SK-N-SH (cell line): Measurements from ENCODE around the gene PDCD11. TPM values are rescaled to one million over a fixed set of nuclear protein-coding genes. Genes with fewer than 3 reads are reported as not detected.

Experiments
- CTCF ChIA-PET: fragments of 300-600, 350-600 bp; formaldehyde crosslinking; extraction: SDS; loops from one replicate; lab custom pipeline; 2021; lab: Yijun Ruan, JAX
- POLR2A ChIA-PET: fragments of 350-600 bp; sonication (Branson Sonifier 250); formaldehyde crosslinking; extraction: SDS; loops from one replicate; lab custom pipeline; 2020; ENCODE audit warnings: antibody characterized with exemption, inconsistent platforms; lab: Yijun Ruan, JAX
- DNase-seq: peaks from one replicate; pipeline ENCODE4 v3.0.0; 2012
- H2AFZ ChIP-seq: fragments of 200-600 bp; sonication (generic); 2 replicates; pipeline ENCODE4 v1.8.1; 2016; ENCODE audit warnings: antibody characterized with exemption, mild to moderate bottlenecking, low read depth
- H3F3A ChIP-seq: fragments of 200-600 bp; sonication (generic); replicated peaks from 2 replicates; pipeline ENCODE3; 2016; ENCODE audit warnings: antibody characterized with exemption, mild to moderate bottlenecking; ENCODE audit not compliant: insufficient read depth
- H3K27ac ChIP-seq, 2 experiments: fragments of 200-500 bp in 1 of 2; fragments of 200-600 bp in 1 of 2; sonication (Bioruptor generic) in 1 of 2; sonication (generic), shearing (Covaris generic) in 1 of 2; 2 replicates each; pipeline versions ENCODE4 v1.5.1 to v1.6.1; 2014 to 2016; ENCODE audit warnings: low read depth in 2 of 2, inconsistent platforms in 1 of 2, low read length in 1 of 2, mild to moderate bottlenecking in 1 of 2, mixed read lengths in 1 of 2
- H3K27me3 ChIP-seq: fragments of 200-600 bp; sonication (generic), shearing (Covaris generic); 2 replicates; pipeline ENCODE4 v1.6.1; 2016; ENCODE audit warnings: mixed run types; ENCODE audit not compliant: insufficient read depth
- H3K36me3 ChIP-seq, 2 experiments: fragments of 200-500 bp in 1 of 2; fragments of 200-600 bp in 1 of 2; sonication (Bioruptor generic) in 1 of 2; sonication (generic) in 1 of 2; replicated peaks in 1 of 2; 2 replicates each; pipeline versions ENCODE3 to v1.5.1; 2014 to 2016; ENCODE audit warnings: low read length in 1 of 2, mild to moderate bottlenecking in 1 of 2; ENCODE audit not compliant: insufficient read depth in 2 of 2, control insufficient read depth in 1 of 2
- H3K4me1 ChIP-seq, 2 experiments: fragments of 200-500 bp in 1 of 2; fragments of 200-600 bp in 1 of 2; sonication (Bioruptor generic) in 1 of 2; sonication (generic), shearing (Covaris generic) in 1 of 2; 2 replicates each; pipeline versions ENCODE4 v1.5.1 to v1.6.1; 2014 to 2016; ENCODE audit warnings: low read depth in 1 of 2, low read length in 1 of 2, mixed run types in 1 of 2; ENCODE audit not compliant: insufficient read depth in 2 of 2, control insufficient read depth in 1 of 2
- H3K4me2 ChIP-seq: fragments of 200-600 bp; sonication (generic), shearing (Covaris generic); 2 replicates; pipeline ENCODE4 v1.6.1; 2017; ENCODE audit warnings: mixed run types
- H3K4me3 ChIP-seq, 2 experiments: fragments of 200-500 bp in 1 of 2; fragments of 200-600 bp in 1 of 2; sonication (Bioruptor generic) in 1 of 2; sonication (generic), shearing (Covaris generic) in 1 of 2; 2 replicates each; pipeline versions ENCODE4 v1.5.1 to v1.8.1; 2014 to 2016; ENCODE audit warnings: low read depth in 2 of 2, inconsistent platforms in 1 of 2, low read length in 1 of 2, mild to moderate bottlenecking in 1 of 2, mixed read lengths in 1 of 2, moderate library complexity in 1 of 2
- H3K79me2 ChIP-seq: fragments of 200-600 bp; sonication (generic); 2 replicates; pipeline ENCODE4 v1.8.1; 2017; ENCODE audit warnings: mild to moderate bottlenecking; ENCODE audit not compliant: insufficient read depth
- H3K9ac ChIP-seq: fragments of 200-600 bp; sonication (generic); 2 replicates; pipeline ENCODE4 v1.6.1; 2017; ENCODE audit warnings: mixed run types
- H3K9me2 ChIP-seq: fragments of 200-600 bp; sonication (generic); 2 replicates; pipeline ENCODE4 v1.6.1; 2017; ENCODE audit warnings: mixed run types
- H3K9me3 ChIP-seq: fragments of 200-600 bp; sonication (generic); 2 replicates; pipeline ENCODE4 v1.6.1; 2017; ENCODE audit warnings: mixed run types, mild to moderate bottlenecking, moderate library complexity
- H4K20me1 ChIP-seq: fragments of 200-600 bp; sonication (generic); 2 replicates; pipeline ENCODE4 v1.6.1; 2017; ENCODE audit warnings: mild to moderate bottlenecking, mixed run types; ENCODE audit not compliant: insufficient read depth
- EZH2phosphoT487 ChIP-seq: fragments of 200-600 bp; sonication (generic); IDR thresholded peaks from 2 replicates; pipeline ENCODE4 v1.6.1; 2017; ENCODE audit warnings: low read depth, mixed run types, mild to moderate bottlenecking, antibody characterized with exemption, moderate library complexity, borderline replicate concordance
- FOSL2 ChIP-seq: IDR thresholded peaks from 2 replicates; pipeline ENCODE4 v1.4.0; 2012; ENCODE audit warnings: low read depth, mild to moderate bottlenecking, moderate library complexity, borderline replicate concordance
- MEF2A ChIP-seq: IDR thresholded peaks from 2 replicates; pipeline ENCODE4 v1.4.0; 2012; ENCODE audit warnings: low read depth, borderline replicate concordance
- RFX5 ChIP-seq: IDR thresholded peaks from 2 replicates; pipeline ENCODE4 v1.6.1; 2012; ENCODE audit warnings: mild to moderate bottlenecking, improper control_type of control experiment, low read length
- SMC3 ChIP-seq: IDR thresholded peaks from 2 replicates; pipeline ENCODE4 v1.6.1; 2012; ENCODE audit warnings: low read depth, low read length, improper control_type of control experiment
- TCF12 ChIP-seq: IDR thresholded peaks from 2 replicates; pipeline ENCODE4 v1.4.0; 2012
- USF1 ChIP-seq: IDR thresholded peaks from 2 replicates; pipeline ENCODE4 v1.4.0; 2012; ENCODE audit warnings: low read depth, borderline replicate concordance
- USF2 ChIP-seq: fragments of 150-350 bp; IDR thresholded peaks from 2 replicates; pipeline ENCODE4 v1.6.1; 2017; ENCODE audit warnings: antibody characterized with exemption, low read length, low read depth, borderline replicate concordance
- YY1 ChIP-seq: IDR thresholded peaks from 2 replicates; pipeline ENCODE4 v1.4.0; 2012; ENCODE audit warnings: low read depth, mild to moderate bottlenecking
- WGBS: methylation state at CpG from one replicate; pipeline ENCODE4 v1.1.6; 2017; ENCODE audit warnings: low lambda C conversion rate; 5-methylcytosine and 5-hydroxymethylcytosine counted together
- polyA plus RNA-seq, 3 experiments: library from polyadenylated mRNA; depleted of rRNA; stranded (reverse); fragments of >200 nt; gene quantifications; 2 replicates each; pipeline ENCODE4 v1.2.3, GENCODE V29; 2012
- TF ChIP-seq, protein P1 (sequence below): fragments of 200-600 bp; sonication (generic); IDR thresholded peaks from 2 replicates; pipeline ENCODE4 v1.6.1; 2017; ENCODE audit warnings: antibody characterized with exemption, mild to moderate bottlenecking, moderate library complexity
- TF ChIP-seq, protein P2 (sequence below): fragments of 150-350 bp; IDR thresholded peaks from 2 replicates; pipeline ENCODE4 v1.6.1; 2016; ENCODE audit warnings: mild to moderate bottlenecking, low read depth, low read length

Gene PDCD11
- polyA plus RNA-seq, 1 of the 3 experiments (the other 2 are of a cell fraction) = 29.8 TPM

GRCh38 chr10:103491729-103492364 lies 95.4 kb downstream of the PDCD11 start (continued):
- TF ChIP-seq YY1 = no peak
- peak; percentile 89 for TF ChIP-seq USF1
- TF ChIP-seq, protein P1, sequence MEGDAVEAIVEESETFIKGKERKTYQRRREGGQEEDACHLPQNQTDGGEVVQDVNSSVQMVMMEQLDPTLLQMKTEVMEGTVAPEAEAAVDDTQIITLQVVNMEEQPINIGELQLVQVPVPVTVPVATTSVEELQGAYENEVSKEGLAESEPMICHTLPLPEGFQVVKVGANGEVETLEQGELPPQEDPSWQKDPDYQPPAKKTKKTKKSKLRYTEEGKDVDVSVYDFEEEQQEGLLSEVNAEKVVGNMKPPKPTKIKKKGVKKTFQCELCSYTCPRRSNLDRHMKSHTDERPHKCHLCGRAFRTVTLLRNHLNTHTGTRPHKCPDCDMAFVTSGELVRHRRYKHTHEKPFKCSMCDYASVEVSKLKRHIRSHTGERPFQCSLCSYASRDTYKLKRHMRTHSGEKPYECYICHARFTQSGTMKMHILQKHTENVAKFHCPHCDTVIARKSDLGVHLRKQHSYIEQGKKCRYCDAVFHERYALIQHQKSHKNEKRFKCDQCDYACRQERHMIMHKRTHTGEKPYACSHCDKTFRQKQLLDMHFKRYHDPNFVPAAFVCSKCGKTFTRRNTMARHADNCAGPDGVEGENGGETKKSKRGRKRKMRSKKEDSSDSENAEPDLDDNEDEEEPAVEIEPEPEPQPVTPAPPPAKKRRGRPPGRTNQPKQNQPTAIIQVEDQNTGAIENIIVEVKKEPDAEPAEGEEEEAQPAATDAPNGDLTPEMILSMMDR = no peak
- TF ChIP-seq SMC3 = no peak; the same call in 1 of the 2 replicates
- TF ChIP-seq, protein P2, sequence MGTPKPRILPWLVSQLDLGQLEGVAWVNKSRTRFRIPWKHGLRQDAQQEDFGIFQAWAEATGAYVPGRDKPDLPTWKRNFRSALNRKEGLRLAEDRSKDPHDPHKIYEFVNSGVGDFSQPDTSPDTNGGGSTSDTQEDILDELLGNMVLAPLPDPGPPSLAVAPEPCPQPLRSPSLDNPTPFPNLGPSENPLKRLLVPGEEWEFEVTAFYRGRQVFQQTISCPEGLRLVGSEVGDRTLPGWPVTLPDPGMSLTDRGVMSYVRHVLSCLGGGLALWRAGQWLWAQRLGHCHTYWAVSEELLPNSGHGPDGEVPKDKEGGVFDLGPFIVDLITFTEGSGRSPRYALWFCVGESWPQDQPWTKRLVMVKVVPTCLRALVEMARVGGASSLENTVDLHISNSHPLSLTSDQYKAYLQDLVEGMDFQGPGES = no peak
- no peak for TF ChIP-seq MEF2A
- TF ChIP-seq RFX5 = no peak

DNA sequence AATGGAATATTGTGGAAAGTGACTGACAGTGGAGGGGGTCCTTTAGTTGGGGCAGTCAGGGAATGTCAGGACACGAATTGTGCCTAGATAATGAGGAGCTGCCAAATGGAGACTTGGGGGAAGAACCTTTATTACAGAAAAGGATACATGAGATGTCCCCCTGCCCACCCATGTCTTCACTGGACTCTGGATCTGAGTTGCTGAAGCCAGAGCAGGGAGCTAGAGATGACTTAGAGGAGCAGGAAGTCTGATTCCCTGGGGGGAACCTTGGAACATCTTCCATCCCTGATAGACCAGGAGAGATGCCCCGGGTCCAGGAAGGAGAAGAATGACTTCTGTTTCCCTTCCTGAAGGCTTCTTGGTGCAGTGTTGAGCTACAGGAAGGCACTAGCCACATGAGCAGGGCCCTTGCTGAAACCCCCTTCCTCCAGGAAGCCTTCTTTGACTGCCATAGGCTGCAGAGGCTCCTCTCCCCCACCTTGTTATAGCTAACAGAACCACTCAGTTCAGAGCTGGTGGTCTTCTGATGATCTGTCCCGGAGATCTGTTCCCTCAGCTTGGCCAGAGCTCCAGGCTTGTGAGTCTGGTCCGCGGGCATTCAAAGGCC lies 96.3 kb downstream of the PDCD11 start:
- ChIA-PET POLR2A (interaction anchor here (2.4 kb wide), 1 partner anchor 10 kb away, joined by 13 read pairs; no protein-coding TSS in a partner anchor), CTCF (interaction anchor here (0.9 to 3.5 kb wide), 13 partner anchors 9 to 193 kb away, joined by 3 to 27 read pairs (median 4); no protein-coding TSS in a partner anchor)
- 0 out of 2 replicates have a peak overlapping the region, but pooled peaks have one; percentile 16 for H3K4me2 ChIP-seq

More for the DNA sequence above, 96.3 kb downstream of the PDCD11 start:
- Histone ChIP-seq H3K4me1 (peaks cover 0 to 34% of the 10 kb centered on the region in 2 experiments; a peak in 2 of 4 replicates), H3K9ac (no peak overlapping the region), H3K9me2 (no peaks in the 10 kb centered on the region), H3K27ac (peak overlapping the region in 1 of 2 experiments; percentile 76; a peak in 1 of 4 replicates), H3K36me3 (no peaks in the 10 kb centered on the region), H3K9me3 (no peaks in the 10 kb centered on the region), H2AFZ (no peak overlapping the region), H4K20me1 (no peaks in the 10 kb centered on the region), H3K4me3 (no peak overlapping the region), H3K27me3 (peaks cover 40% of the 10 kb centered on the region), H3K79me2 (no peaks in the 10 kb centered on the region), H3F3A (peaks cover 9% of the 10 kb centered on the region)
- TF ChIP-seq USF2 (no peak), EZH2phosphoT487 (no peak), FOSL2 (no peak), TCF12 (no peak)
- 95% methylated on average over 1 of the region's 5 CpGs for WGBS
- no peak for DNase-seq
